Esophagus muscularis mucosa (tissue), 3 donors: ENCODE measurements around the gene SERPINB6.

Source experiments
- POLR2A ChIP-seq: fragments of 450-650 bp; IDR thresholded peaks from one replicate; pipeline ENCODE4 v1.6.1; 2017; ENCODE audit warnings: antibody characterized with exemption, moderate library complexity, mild to moderate bottlenecking, low read depth
- TF ChIP-seq, protein P1 (sequence below), 3 experiments: fragments of 200-600 bp in 2 of 3; fragments of 450-650 bp in 1 of 3; sonication (generic) in 2 of 3; IDR thresholded peaks; one replicate each; pipeline ENCODE4 v1.5.1; 2017 to 2019; ENCODE audit warnings: antibody characterized with exemption in 3 of 3, mild to moderate bottlenecking in 2 of 3, moderate library complexity in 1 of 3

DNA sequence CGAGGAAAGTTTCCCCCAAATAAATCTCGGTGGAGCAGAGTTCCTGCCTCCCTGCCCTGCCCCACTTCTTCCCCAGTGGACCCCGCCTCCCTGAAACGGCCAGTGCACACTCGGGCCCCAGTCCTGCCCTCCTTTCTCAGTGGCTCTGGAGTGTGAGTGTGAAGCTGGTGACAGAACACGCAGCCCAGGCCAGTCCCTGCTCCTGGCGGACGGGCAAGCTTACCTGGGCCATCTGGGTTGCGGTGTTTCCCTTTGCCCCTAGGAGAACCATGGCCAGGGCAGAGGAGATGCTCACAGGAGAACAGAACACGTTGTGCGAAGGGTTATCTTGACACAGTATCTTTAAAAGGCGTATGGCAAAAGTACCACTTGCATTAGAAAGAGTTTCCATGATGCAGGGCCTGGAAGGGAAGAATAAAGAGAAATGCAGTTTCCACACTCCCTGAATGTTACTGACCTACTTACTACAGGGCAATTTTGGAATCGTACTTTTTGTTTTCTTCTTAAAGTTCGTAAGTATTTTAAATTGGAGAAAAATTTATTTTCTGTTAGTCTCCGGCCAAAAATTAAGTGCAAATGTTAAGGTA is 71.1 kb downstream of the SERPINB6 start:
- TF ChIP-seq, protein P1, sequence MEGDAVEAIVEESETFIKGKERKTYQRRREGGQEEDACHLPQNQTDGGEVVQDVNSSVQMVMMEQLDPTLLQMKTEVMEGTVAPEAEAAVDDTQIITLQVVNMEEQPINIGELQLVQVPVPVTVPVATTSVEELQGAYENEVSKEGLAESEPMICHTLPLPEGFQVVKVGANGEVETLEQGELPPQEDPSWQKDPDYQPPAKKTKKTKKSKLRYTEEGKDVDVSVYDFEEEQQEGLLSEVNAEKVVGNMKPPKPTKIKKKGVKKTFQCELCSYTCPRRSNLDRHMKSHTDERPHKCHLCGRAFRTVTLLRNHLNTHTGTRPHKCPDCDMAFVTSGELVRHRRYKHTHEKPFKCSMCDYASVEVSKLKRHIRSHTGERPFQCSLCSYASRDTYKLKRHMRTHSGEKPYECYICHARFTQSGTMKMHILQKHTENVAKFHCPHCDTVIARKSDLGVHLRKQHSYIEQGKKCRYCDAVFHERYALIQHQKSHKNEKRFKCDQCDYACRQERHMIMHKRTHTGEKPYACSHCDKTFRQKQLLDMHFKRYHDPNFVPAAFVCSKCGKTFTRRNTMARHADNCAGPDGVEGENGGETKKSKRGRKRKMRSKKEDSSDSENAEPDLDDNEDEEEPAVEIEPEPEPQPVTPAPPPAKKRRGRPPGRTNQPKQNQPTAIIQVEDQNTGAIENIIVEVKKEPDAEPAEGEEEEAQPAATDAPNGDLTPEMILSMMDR (IDR thresholded peaks at IDR 0.05): no peak
- TF ChIP-seq POLR2A: no peak
